ENCODE data around the gene RPL15.
"Not testable (repeated sequence)": the region's sequence is repeated elsewhere in the genome, so short reads cannot be mapped to it uniquely, and the experiment has no call there.

RPL15 gene

GRCh38 chr3:23876923-23877322, 40.0 kb upstream of the RPL15 start:
- Histone ChIP-seq H3K27me3 (ENCODE audit: insufficient read depth, low read depth) (no peaks in the 10 kb centered on the region), H4K20me1 (ENCODE audit: insufficient read depth) (no peaks in the 10 kb centered on the region), H3K9ac (no peak overlapping the region), H3K79me2 (ENCODE audit: insufficient read depth, low read depth) (peaks cover 36% of the 10 kb centered on the region), H3K36me3 (ENCODE audit: insufficient read depth) (0 out of 2 replicates have a peak, but pooled peaks cover 3% of the 10 kb centered on the region), H3K4me3 (IDR thresholded peaks at IDR 0.05; ENCODE audit: insufficient read depth, low read depth, low read length) (no peak overlapping the region), H3K4me2 (no peak overlapping the region), H3K4me1 (ENCODE audit: low read depth, poor library complexity, severe bottlenecking) (no peaks in the 10 kb centered on the region), H3K27ac (no peak overlapping the region), H2AFZ (ENCODE audit: low read depth) (no peak overlapping the region)
- TF ChIP-seq CTCF (conservative IDR thresholded peaks at IDR 0.05; ENCODE audit: low read depth, low read length), result no peak

- H3K27me3 ChIP-seq (ENCODE audit: insufficient read depth, low read depth), result no peaks in the 10 kb centered on the region
- TF ChIP-seq CTCF (conservative IDR thresholded peaks at IDR 0.05; ENCODE audit: low read depth, low read length), result no peak
- H4K20me1 ChIP-seq (ENCODE audit: insufficient read depth), result no peaks in the 10 kb centered on the region
- H3K27ac ChIP-seq, result no peak overlapping the region
- 0 out of 2 replicates have a peak, but pooled peaks cover 3% of the 10 kb centered on the region for H3K36me3 ChIP-seq (ENCODE audit: insufficient read depth)
- H3K4me3 ChIP-seq (IDR thresholded peaks at IDR 0.05; ENCODE audit: insufficient read depth, low read depth, low read length), result no peak overlapping the region
- H3K4me2 ChIP-seq, result no peak overlapping the region
- H2AFZ ChIP-seq (ENCODE audit: low read depth), result no peak overlapping the region
- H3K79me2 ChIP-seq (ENCODE audit: insufficient read depth, low read depth), result peaks cover 36% of the 10 kb centered on the region
- H3K4me1 ChIP-seq (ENCODE audit: low read depth, poor library complexity, severe bottlenecking), result no peaks in the 10 kb centered on the region
- no peak overlapping the region for H3K9ac ChIP-seq
Observed at GRCh38 chr3:23877329-23877980, 39.5 kb upstream of the RPL15 start.

- H3K27me3 ChIP-seq (ENCODE audit: insufficient read depth, low read depth), result no peaks in the 10 kb centered on the region
- no peak overlapping the region for H3K9ac ChIP-seq
- TF ChIP-seq CTCF (conservative IDR thresholded peaks at IDR 0.05; ENCODE audit: low read depth, low read length), result no peak
- 0 out of 2 replicates have a peak, but pooled peaks cover 3% of the 10 kb centered on the region for H3K36me3 ChIP-seq (ENCODE audit: insufficient read depth)
- no peak overlapping the region for H3K4me3 ChIP-seq (IDR thresholded peaks at IDR 0.05; ENCODE audit: insufficient read depth, low read depth, low read length)
- no peak overlapping the region for H2AFZ ChIP-seq (ENCODE audit: low read depth)
- no peak overlapping the region for H3K27ac ChIP-seq
- H3K4me2 ChIP-seq, result no peak overlapping the region
- H4K20me1 ChIP-seq (ENCODE audit: insufficient read depth), result no peaks in the 10 kb centered on the region
- H3K4me1 ChIP-seq (ENCODE audit: low read depth, poor library complexity, severe bottlenecking), result peaks cover 5% of the 10 kb centered on the region
- peaks cover 43% of the 10 kb centered on the region for H3K79me2 ChIP-seq (ENCODE audit: insufficient read depth, low read depth)
Observed at GRCh38 chr3:23879485-23879884, 37.4 kb upstream of the RPL15 start.

- peaks cover 39% of the 10 kb centered on the region for H3K79me2 ChIP-seq (ENCODE audit: insufficient read depth, low read depth)
- no peak for TF ChIP-seq CTCF (conservative IDR thresholded peaks at IDR 0.05; ENCODE audit: low read depth, low read length)
- no peaks in the 10 kb centered on the region for H4K20me1 ChIP-seq (ENCODE audit: insufficient read depth)
Observed at GRCh38 chr3:23880703-23881339, 36.1 kb upstream of the RPL15 start.

GRCh38 chr3:23881993-23882392, 34.9 kb upstream of the RPL15 start:
- H2AFZ ChIP-seq (ENCODE audit: low read depth); H3K4me3 ChIP-seq (IDR thresholded peaks at IDR 0.05; ENCODE audit: insufficient read depth, low read depth, low read length); H3K4me1 ChIP-seq (ENCODE audit: low read depth, poor library complexity, severe bottlenecking); H3K4me2 ChIP-seq; H3K27ac ChIP-seq; H3K9ac ChIP-seq; H3K36me3 ChIP-seq (ENCODE audit: insufficient read depth); H4K20me1 ChIP-seq (ENCODE audit: insufficient read depth); H3K27me3 ChIP-seq (ENCODE audit: insufficient read depth, low read depth): not testable (repeated sequence)
- H3K79me2 ChIP-seq (ENCODE audit: insufficient read depth, low read depth), result peaks cover 37% of the 10 kb centered on the region

More at GRCh38 chr3:23880703-23881339, 36.1 kb upstream of the RPL15 start:
- H3K27ac ChIP-seq, result no peak overlapping the region
- H2AFZ ChIP-seq (ENCODE audit: low read depth), result no peak overlapping the region
- H3K4me2 ChIP-seq, result no peak overlapping the region
- H3K4me3 ChIP-seq (IDR thresholded peaks at IDR 0.05; ENCODE audit: insufficient read depth, low read depth, low read length), result no peak overlapping the region
- no peak overlapping the region for H3K9ac ChIP-seq
- H3K36me3 ChIP-seq (ENCODE audit: insufficient read depth), result 0 out of 2 replicates have a peak, but pooled peaks cover 3% of the 10 kb centered on the region
- H3K4me1 ChIP-seq (ENCODE audit: low read depth, poor library complexity, severe bottlenecking), result peaks cover 5% of the 10 kb centered on the region
- H3K27me3 ChIP-seq (ENCODE audit: insufficient read depth, low read depth), result no peaks in the 10 kb centered on the region
